Ascending aorta (tissue), 2 donors: ENCODE data around the gene LRRC40. TPM values are rescaled to one million over a fixed set of nuclear protein-coding genes. Genes with fewer than 3 reads are reported as not detected.

Experiments used
- DNase-seq, 2 donors: peaks; one replicate each; pipeline ENCODE4 v3.0.0-alpha.2; 2019; ENCODE audit warnings: low spot score in 2 of 2
- H3K27ac ChIP-seq, 2 donors: fragments of 200-600 bp; sonication (generic); one replicate each; pipeline ENCODE4 v1.5.1; 2016 to 2017; ENCODE audit warnings: mild to moderate bottlenecking in 1 of 2
- H3K27me3 ChIP-seq: fragments of 200-600 bp; sonication (generic); one replicate; pipeline ENCODE4 v1.5.1; 2017
- H3K36me3 ChIP-seq, 2 donors: fragments of 200-600 bp; sonication (generic); one replicate each; pipeline ENCODE4 v1.5.1; 2016
- H3K4me1 ChIP-seq, 2 donors: fragments of 200-600 bp; sonication (generic); one replicate each; pipeline ENCODE4 v1.5.1; 2016 to 2017; ENCODE audit warnings: mild to moderate bottlenecking in 1 of 2
- H3K4me3 ChIP-seq, 2 donors: fragments of 200-600 bp; sonication (generic); one replicate each; pipeline ENCODE4 v1.5.1; 2016 to 2017; ENCODE audit warnings: mild to moderate bottlenecking in 1 of 2
- H3K9me3 ChIP-seq, 2 donors: fragments of 200-600 bp; sonication (generic); one replicate each; pipeline ENCODE4 v1.5.1; 2016
- intact Hi-C: fragments of 100-400 bp; cut with DNase I; formaldehyde crosslinking; loops from one replicate; pipeline ENCODE4 v1.15.1; 2023
- total RNA-seq: library from RNA; depleted of rRNA; stranded (reverse); fragments of >200 nt; gene quantifications from one replicate; pipeline ENCODE4 v1.1.0, GENCODE V29; 2016
- TF ChIP-seq, protein P1 (sequence below), 3 experiments: fragments of 200-600 bp in 2 of 3; fragments of 450-650 bp in 1 of 3; sonication (generic) in 2 of 3; IDR thresholded peaks; one replicate each; pipeline ENCODE4 v1.5.1; 2016 to 2019; ENCODE audit warnings: antibody characterized with exemption in 3 of 3, mild to moderate bottlenecking in 1 of 3, moderate library complexity in 1 of 3

LRRC40 gene
- total RNA-seq, 1 donor from 2014 or later, result 10.6 TPM

DNA sequence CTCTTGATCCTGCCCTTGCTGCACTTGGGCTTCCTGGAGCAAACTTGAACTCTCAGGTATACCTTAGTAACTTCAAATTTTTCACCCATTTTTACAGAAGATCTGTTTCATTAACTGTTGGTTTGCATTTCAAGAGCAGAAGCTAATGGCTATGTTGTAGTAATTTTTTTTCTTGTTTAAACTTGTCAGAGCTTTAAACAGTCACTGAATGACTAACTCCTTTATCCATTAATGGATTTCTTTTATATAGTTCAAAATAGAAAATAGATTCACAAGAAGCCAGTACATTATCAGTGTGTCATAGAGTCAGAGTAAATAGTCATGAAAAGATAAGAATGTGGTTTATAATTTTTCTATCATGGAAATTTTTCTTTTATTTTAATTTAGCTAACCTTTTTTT, 29.4 kb upstream of the LRRC40 start:
- DNase-seq, result no peak
- TF ChIP-seq, protein P1, sequence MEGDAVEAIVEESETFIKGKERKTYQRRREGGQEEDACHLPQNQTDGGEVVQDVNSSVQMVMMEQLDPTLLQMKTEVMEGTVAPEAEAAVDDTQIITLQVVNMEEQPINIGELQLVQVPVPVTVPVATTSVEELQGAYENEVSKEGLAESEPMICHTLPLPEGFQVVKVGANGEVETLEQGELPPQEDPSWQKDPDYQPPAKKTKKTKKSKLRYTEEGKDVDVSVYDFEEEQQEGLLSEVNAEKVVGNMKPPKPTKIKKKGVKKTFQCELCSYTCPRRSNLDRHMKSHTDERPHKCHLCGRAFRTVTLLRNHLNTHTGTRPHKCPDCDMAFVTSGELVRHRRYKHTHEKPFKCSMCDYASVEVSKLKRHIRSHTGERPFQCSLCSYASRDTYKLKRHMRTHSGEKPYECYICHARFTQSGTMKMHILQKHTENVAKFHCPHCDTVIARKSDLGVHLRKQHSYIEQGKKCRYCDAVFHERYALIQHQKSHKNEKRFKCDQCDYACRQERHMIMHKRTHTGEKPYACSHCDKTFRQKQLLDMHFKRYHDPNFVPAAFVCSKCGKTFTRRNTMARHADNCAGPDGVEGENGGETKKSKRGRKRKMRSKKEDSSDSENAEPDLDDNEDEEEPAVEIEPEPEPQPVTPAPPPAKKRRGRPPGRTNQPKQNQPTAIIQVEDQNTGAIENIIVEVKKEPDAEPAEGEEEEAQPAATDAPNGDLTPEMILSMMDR (IDR thresholded peaks at IDR 0.05), result no peak
- H3K4me1 ChIP-seq, result no peaks in the 10 kb centered on the region
- no peaks in the 10 kb centered on the region for H3K9me3 ChIP-seq
- intact Hi-C loops, result no loop called here
- peaks cover 95 to 98% of the 10 kb centered on the region in 2 donors for H3K36me3 ChIP-seq
- no peaks in the 10 kb centered on the region for H3K27me3 ChIP-seq
- H3K4me3 ChIP-seq, result no peak overlapping the region
- no peak overlapping the region for H3K27ac ChIP-seq

GRCh38 chr1:70231475-70231874, 26.1 kb upstream of the LRRC40 start:
- Histone ChIP-seq H3K4me1 (peaks cover 0 to 10% of the 10 kb centered on the region in 2 donors), H3K27me3 (no peaks in the 10 kb centered on the region), H3K27ac (no peak overlapping the region), H3K36me3 (peaks cover 76 to 85% of the 10 kb centered on the region in 2 donors), H3K9me3 (no peaks in the 10 kb centered on the region), H3K4me3 (no peak overlapping the region)
- no peak for DNase-seq
- TF ChIP-seq, protein P1 (IDR thresholded peaks at IDR 0.05), result no peak
- intact Hi-C loops, result no loop called here

DNA sequence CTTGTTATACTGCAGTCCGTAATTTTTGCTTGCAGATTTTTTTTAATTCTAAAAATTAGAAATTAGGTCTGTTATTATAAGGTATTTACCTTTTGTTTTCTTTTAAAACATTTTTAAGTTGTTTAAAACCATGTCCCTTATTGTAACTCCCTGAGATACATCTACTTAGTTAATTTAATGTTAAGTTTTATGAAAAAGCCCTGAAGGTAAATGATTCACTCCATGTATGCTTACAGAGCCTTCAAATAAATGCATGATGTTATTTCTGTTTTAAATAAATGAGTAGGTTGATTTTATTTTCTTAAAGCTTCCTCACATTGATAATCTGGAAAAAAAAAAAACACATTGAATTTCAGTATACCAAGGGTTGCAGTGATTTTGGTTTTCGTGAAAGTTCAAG, 23.3 kb upstream of the LRRC40 start:
- H3K27ac ChIP-seq, result no peak overlapping the region
- TF ChIP-seq, protein P1 (IDR thresholded peaks at IDR 0.05), result no peak
- no peak for DNase-seq
- peaks cover 48 to 65% of the 10 kb centered on the region in 2 donors for H3K36me3 ChIP-seq
- H3K4me3 ChIP-seq, result no peak overlapping the region
- no peaks in the 10 kb centered on the region for H3K9me3 ChIP-seq
- intact Hi-C loops, result no loop called here
- peaks cover 0 to 23% of the 10 kb centered on the region in 2 donors for H3K4me1 ChIP-seq
- H3K27me3 ChIP-seq, result no peaks in the 10 kb centered on the region

DNA sequence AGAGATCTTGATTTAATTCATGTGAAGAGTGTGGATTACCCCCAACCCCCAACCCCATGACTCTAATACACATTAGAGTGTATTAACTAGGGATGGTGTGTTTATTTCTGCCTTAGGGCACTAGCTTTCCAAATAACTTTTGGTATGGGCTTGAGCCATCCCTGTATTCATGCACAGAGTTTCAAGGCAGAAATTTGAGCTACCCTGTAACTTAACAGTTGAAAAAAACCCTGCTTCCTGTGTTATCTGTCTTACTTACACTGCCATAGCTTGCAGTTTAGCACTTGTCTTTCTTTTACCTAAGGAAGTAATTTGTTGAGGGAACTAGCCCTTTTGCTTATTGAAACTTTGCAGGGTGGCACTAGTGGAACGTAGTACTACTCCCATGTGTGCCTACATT, 22.1 kb upstream of the LRRC40 start:
- H3K9me3 ChIP-seq, result no peaks in the 10 kb centered on the region
- peaks cover 9 to 32% of the 10 kb centered on the region in 2 donors for H3K4me1 ChIP-seq
- H3K36me3 ChIP-seq, result peaks cover 36 to 53% of the 10 kb centered on the region in 2 donors

DNA sequence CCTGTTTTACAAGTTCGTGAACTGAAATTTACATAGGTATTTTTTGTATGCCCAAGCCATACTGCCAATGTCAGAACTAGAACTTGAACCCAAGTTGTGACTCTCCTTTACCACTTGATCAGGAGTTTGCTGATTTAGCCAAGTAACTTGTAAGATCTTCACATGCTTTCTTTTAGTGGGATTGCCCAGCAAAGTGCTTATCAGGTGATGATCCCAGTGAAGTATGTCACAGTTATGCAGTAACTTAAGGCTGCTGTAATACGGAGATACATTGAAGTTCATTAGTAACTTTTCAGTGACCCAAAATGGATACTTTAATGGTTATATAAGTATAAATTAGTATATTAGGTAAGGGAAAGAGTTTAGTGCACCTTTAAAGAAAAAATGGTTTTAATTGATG, 19.6 kb upstream of the LRRC40 start:
- Histone ChIP-seq H3K27me3 (no peaks in the 10 kb centered on the region), H3K27ac (no peak overlapping the region), H3K36me3 (peaks cover 13 to 30% of the 10 kb centered on the region in 2 donors), H3K4me1 (peaks cover 9 to 34% of the 10 kb centered on the region in 2 donors), H3K9me3 (no peaks in the 10 kb centered on the region), H3K4me3 (no peak overlapping the region)
- TF ChIP-seq, protein P1 (IDR thresholded peaks at IDR 0.05), result no peak
- no peak for DNase-seq
- intact Hi-C loops, result loop anchor here (5.0 kb wide), 2 partner anchors 187 to 857 kb away; partner anchors contain the start of genes CTH and ZRANB2

More for the DNA sequence above, 22.1 kb upstream of the LRRC40 start:
- intact Hi-C loops, result no loop called here
- TF ChIP-seq, protein P1 (IDR thresholded peaks at IDR 0.05), result no peak
- Histone ChIP-seq H3K27ac (no peak overlapping the region), H3K4me3 (no peak overlapping the region), H3K27me3 (no peaks in the 10 kb centered on the region)
- no peak for DNase-seq
